Effector memory CD8-positive, alpha-beta T cell (primary cell): Measurements from ENCODE around the gene DLG2.
A peak's percentile ranks its signal among the peaks of the same experiment; 100 is the strongest.
"Not testable (repeated sequence)": the region's sequence is repeated elsewhere in the genome, so short reads cannot be mapped to it uniquely, and the experiment has no call there.

Source experiments
- ATAC-seq: fragments of 150-1000 bp; cut with Tn5 transposase; replicated peaks from 2 replicates; pipeline ENCODE4 v1.10.0; 2021; ENCODE audit warnings: mild to moderate bottlenecking, moderate library complexity
- DNase-seq, 3 experiments: peaks; one replicate each; pipeline ENCODE4 v3.0.0; 2021
- H3K27ac Mint-ChIP-seq, 2 donors: one replicate each; pipeline ENCODE4 v1.8.0; 2022; ENCODE audit warnings: mild to moderate bottlenecking in 2 of 2, mixed read lengths in 2 of 2, moderate library complexity in 2 of 2
- H3K27me3 Mint-ChIP-seq, 2 donors: one replicate each; pipeline ENCODE4 v1.8.0; 2022; ENCODE audit warnings: mixed read lengths in 2 of 2
- H3K36me3 Mint-ChIP-seq: one replicate; pipeline ENCODE4 v1.8.0; 2022; ENCODE audit warnings: mild to moderate bottlenecking, moderate library complexity, mixed read lengths; ENCODE audit not compliant: insufficient read depth
- H3K4me1 Mint-ChIP-seq, 2 donors: one replicate each; pipeline ENCODE4 v1.8.0; 2022; ENCODE audit warnings: low read depth in 2 of 2, mixed read lengths in 2 of 2
- H3K4me3 Mint-ChIP-seq, 2 donors: one replicate each; pipeline ENCODE4 v1.8.0; 2022; ENCODE audit warnings: mild to moderate bottlenecking in 2 of 2, mixed read lengths in 2 of 2, moderate library complexity in 2 of 2
- H3K9me3 Mint-ChIP-seq, 2 donors: one replicate each; pipeline ENCODE4 v1.8.0; 2022; ENCODE audit warnings: mixed read lengths in 2 of 2

Gene DLG2

GRCh38 chr11:85658180-85658579, 31.0 kb upstream of the DLG2 start:
- H3K36me3 Mint-ChIP-seq = peaks cover 77% of the 10 kb centered on the region
- peaks cover 20 to 51% of the 10 kb centered on the region in 2 donors for H3K4me1 Mint-ChIP-seq
- DNase-seq (no peak), ATAC-seq (no peak)
- H3K4me3 Mint-ChIP-seq = no peak overlapping the region
- H3K27ac Mint-ChIP-seq = no peak overlapping the region
- H3K27me3 Mint-ChIP-seq = no peaks in the 10 kb centered on the region
- H3K9me3 Mint-ChIP-seq = no peaks in the 10 kb centered on the region

- no peak for DNase-seq
- peaks cover 70% of the 10 kb centered on the region for H3K36me3 Mint-ChIP-seq
- H3K27me3 Mint-ChIP-seq = no peaks in the 10 kb centered on the region
- no peak overlapping the region for H3K4me3 Mint-ChIP-seq
- no peaks in the 10 kb centered on the region for H3K9me3 Mint-ChIP-seq
- peaks cover 20 to 48% of the 10 kb centered on the region in 2 donors for H3K4me1 Mint-ChIP-seq
- peak overlapping the region; percentile 49 to 65 for H3K27ac Mint-ChIP-seq
- ATAC-seq = no peak
Observed at GRCh38 chr11:85656777-85657176, 29.6 kb upstream of the DLG2 start.

GRCh38 chr11:85654343-85654742, 27.2 kb upstream of the DLG2 start:
- H3K9me3 Mint-ChIP-seq, DNase-seq, H3K27me3 Mint-ChIP-seq, H3K4me3 Mint-ChIP-seq, ATAC-seq: not testable (repeated sequence)
- H3K27ac Mint-ChIP-seq = peak overlapping the region; percentile 49 to 71
- peaks cover 57% of the 10 kb centered on the region for H3K36me3 Mint-ChIP-seq
- peaks cover 9 to 32% of the 10 kb centered on the region in 2 donors for H3K4me1 Mint-ChIP-seq

- Mint-ChIP-seq H3K36me3 (peaks cover 50% of the 10 kb centered on the region), H3K4me1 (peaks cover 9 to 32% of the 10 kb centered on the region in 2 donors)
- ATAC-seq = no peak
Observed at GRCh38 chr11:85652786-85653447, 25.8 kb upstream of the DLG2 start.

DNA sequence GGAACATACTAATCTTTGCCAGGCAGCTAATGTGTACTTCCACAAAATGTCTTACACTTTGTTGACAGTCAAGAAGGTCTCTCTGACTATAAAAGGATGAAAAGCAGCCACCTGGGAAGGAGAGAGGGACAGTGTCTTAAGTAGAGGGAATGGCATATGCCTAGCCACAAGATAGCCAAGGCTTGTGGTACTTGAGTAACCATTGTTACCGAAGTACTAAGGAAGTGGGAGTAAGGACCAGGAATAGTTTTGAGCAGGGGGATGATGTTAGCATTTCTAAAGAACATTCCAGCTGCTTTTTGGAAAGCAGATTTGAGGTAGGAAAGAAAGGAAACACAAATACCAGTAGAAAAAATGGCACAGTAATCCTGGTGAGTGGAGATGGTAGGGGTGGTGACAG, 24.0 kb upstream of the DLG2 start:
- Mint-ChIP-seq H3K27ac (peak overlapping the region in 1 of 2 donors; percentile 38), H3K4me1 (peaks cover 11 to 34% of the 10 kb centered on the region in 2 donors), H3K36me3 (peaks cover 35% of the 10 kb centered on the region), H3K9me3 (no peaks in the 10 kb centered on the region), H3K27me3 (no peaks in the 10 kb centered on the region), H3K4me3 (no peak overlapping the region)
- ATAC-seq (no peak), DNase-seq (no peak)

More at GRCh38 chr11:85652786-85653447, 25.8 kb upstream of the DLG2 start:
- DNase-seq = no peak
- no peaks in the 10 kb centered on the region for H3K27me3 Mint-ChIP-seq
- H3K9me3 Mint-ChIP-seq = no peaks in the 10 kb centered on the region
- peak overlapping the region; percentile 19 to 32 for H3K27ac Mint-ChIP-seq
- H3K4me3 Mint-ChIP-seq = no peak overlapping the region

DNA sequence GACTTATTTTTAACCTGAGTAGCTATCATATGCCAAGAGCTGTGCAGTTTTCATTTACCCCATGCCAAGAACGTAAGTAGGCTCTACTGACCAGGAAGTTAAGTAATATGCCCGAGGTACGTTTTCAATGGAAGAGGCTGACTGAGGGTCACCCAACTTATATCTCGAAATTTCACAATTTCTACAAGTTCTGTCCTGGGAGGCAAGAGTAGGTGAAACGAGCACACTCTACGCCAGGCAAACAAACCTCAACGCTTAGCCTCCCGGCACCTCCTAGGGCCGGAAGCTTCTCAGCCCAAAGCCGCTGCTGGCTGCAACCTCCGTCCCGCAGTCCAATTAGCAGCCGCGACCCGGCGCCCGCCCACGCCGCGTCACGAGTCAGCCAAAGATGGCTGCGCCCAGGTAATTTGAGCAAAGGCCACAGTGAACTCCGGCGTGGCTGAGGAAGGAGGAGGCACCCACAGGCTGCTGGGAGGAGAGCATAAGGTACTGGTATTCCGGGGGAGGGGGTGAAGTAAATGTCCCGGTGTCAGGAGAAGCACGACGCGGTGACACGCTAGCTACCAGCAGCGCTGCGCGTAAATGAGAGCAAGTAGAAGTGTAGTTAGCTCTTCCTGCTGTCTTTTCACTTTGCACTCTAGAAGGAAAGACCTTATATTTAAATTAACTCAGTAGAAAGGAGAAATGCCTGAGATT, 20.6 kb upstream of the DLG2 start, which contains the start of gene TMEM126A:
Gene TMEM126A (plus strand): TSS at position 364 of the 696 bp plus-strand sequence. CDS start 2,289 bp downstream, outside the sequence.
- Mint-ChIP-seq H3K9me3 (no peaks in the 10 kb centered on the region), H3K4me1 (peaks cover 8 to 24% of the 10 kb centered on the region in 2 donors), H3K27me3 (peaks cover 20 to 25% of the 10 kb centered on the region in 2 donors), H3K27ac (peak within 1 kb of the TSS; percentile 90 to 95), H3K36me3 (peaks cover 19% of the 10 kb centered on the region), H3K4me3 (peak within 1 kb of the TSS; percentile 90 to 92)
- peak; percentile 85 to 89 (median 86) for DNase-seq
- ATAC-seq = peak; percentile 99

DNA sequence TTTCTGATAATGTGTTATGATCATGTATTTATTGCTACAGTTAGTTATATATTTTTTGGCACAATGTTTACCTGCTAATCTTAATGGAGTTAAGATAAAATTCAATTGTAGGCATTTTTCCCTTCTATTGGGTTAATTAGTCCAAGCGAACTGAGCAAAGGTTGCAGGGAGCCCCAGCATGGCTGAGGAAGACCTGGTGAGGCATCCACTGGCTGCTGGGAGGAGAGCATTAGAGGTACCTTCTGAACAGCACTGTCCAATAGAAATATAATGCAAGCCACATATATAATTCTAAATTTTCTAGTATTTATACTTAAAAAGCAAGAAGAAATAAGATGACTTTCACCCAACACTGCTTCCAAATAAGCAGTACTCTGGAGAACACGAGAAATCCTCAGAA, 19.9 kb upstream of the DLG2 start:
- ATAC-seq = no peak
- Mint-ChIP-seq H3K27ac (peak overlapping the region; percentile 90 to 95), H3K9me3 (no peaks in the 10 kb centered on the region), H3K4me3 (peak overlapping the region; percentile 90 to 92), H3K27me3 (peaks cover 21 to 32% of the 10 kb centered on the region in 2 donors), H3K4me1 (peaks cover 5 to 20% of the 10 kb centered on the region in 2 donors), H3K36me3 (peaks cover 19% of the 10 kb centered on the region)
- DNase-seq = no peak

GRCh38 chr11:85643191-85643614, 16.1 kb upstream of the DLG2 start:
- Mint-ChIP-seq H3K4me1 (peaks cover 2 to 5% of the 10 kb centered on the region in 2 donors), H3K27ac (no peak overlapping the region), H3K4me3 (no peak overlapping the region), H3K9me3 (no peaks in the 10 kb centered on the region), H3K36me3 (peaks cover 6% of the 10 kb centered on the region), H3K27me3 (peaks cover 21 to 33% of the 10 kb centered on the region in 2 donors)
- ATAC-seq (no peak), DNase-seq (no peak)

GRCh38 chr11:85634747-85635146, 7.6 kb upstream of the DLG2 start:
- H3K4me3 Mint-ChIP-seq = no peak overlapping the region
- ATAC-seq (no peak), DNase-seq (no peak)
- H3K36me3 Mint-ChIP-seq = peaks cover 25% of the 10 kb centered on the region
- no peak overlapping the region for H3K27ac Mint-ChIP-seq
- no peaks in the 10 kb centered on the region for H3K9me3 Mint-ChIP-seq
- H3K4me1 Mint-ChIP-seq = peaks cover 0 to under 1% of the 10 kb centered on the region in 2 donors
- H3K27me3 Mint-ChIP-seq = no peaks in the 10 kb centered on the region

GRCh38 chr11:85628771-85629341, 1.7 kb upstream of the DLG2 start:
- Mint-ChIP-seq H3K27ac (peak overlapping the region; percentile 94 to 95), H3K27me3 (no peaks in the 10 kb centered on the region), H3K4me1 (peaks cover 19 to 26% of the 10 kb centered on the region in 2 donors), H3K4me3 (peak overlapping the region; percentile 97), H3K9me3 (no peaks in the 10 kb centered on the region), H3K36me3 (peaks cover 21% of the 10 kb centered on the region)
- ATAC-seq (peak; percentile 4), DNase-seq (no peak)

DNA sequence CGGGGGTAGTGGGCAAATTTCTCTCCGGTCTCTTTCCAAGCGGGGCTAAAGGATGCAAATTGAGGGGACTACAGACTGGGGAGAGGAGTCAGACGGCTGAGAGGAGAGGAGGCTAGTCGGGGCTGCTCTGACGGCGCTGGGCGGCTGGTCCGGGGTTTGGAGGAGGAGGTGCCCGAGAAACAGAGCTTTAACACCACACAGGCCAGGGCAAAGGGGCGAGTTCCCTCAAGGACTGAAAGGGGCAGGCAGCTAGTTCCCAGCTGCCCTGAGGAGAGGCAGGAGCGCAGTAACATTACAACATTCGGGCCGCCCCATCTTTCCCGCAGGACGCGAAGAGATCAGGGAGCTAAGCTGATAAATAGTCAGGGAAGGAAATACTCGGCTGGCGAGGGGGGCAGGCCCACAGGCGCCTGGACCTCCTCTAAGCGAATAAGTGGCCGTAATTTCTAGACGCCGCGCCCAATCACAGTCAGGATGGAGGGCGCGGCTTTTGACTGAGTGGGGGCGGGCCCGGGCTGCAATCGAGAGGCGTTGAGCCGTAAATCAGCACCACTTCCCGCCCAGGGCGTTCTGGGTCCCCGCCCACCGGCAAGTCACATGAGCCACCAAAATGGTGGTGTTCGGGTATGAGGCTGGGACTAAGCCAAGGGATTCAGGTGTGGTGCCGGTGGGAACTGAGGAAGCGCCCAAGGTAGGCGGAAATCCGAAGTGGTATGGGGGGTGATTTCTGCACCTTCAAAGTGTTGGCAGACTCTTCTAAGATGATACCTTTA, 1.0 kb upstream of the DLG2 start, which contains the start of gene TMEM126B:
Gene TMEM126B (plus strand): TSS at position 596 of the 773 bp plus-strand sequence. CDS start 15 bp downstream, at position 611.
- H3K27me3 Mint-ChIP-seq = no peaks in the 10 kb centered on the region
- H3K9me3 Mint-ChIP-seq = no peaks in the 10 kb centered on the region

DNA sequence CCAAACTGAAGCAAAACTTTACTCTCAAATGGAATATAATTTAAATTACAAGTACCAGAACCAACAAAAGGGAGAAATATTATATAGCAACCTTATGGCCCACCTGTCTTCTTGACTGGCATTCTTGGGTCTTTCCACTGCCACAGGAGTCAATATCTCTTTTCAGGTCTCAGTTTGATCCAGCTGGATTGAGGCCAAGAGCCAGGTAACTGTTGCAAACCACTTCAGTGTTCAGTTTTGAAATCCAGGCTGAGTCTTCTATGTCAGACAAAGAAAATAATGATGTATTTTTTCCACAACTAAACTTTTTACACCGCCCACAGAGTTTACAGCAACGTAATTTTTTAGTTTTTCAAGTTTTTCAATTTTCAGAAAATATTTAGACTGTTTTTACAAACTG, 648 bp downstream of the DLG2 start:
- no peak overlapping the region for H3K27ac Mint-ChIP-seq
- H3K4me1 Mint-ChIP-seq = peaks cover 19 to 27% of the 10 kb centered on the region in 2 donors
- no peak for DNase-seq
- ATAC-seq = no peak
- H3K4me3 Mint-ChIP-seq = peak overlapping the region in 1 of 2 donors; percentile 97
- H3K27me3 Mint-ChIP-seq = no peaks in the 10 kb centered on the region
- peaks cover 13% of the 10 kb centered on the region for H3K36me3 Mint-ChIP-seq
- H3K9me3 Mint-ChIP-seq = no peaks in the 10 kb centered on the region

More for the DNA sequence above, 1.0 kb upstream of the DLG2 start, which contains the start of gene TMEM126B:
- peak; percentile 95 for ATAC-seq
- Mint-ChIP-seq H3K4me3 (peak within 1 kb of the TSS; percentile 97), H3K4me1 (peaks cover 19 to 27% of the 10 kb centered on the region in 2 donors), H3K36me3 (peaks cover 21% of the 10 kb centered on the region), H3K27ac (peak within 1 kb of the TSS; percentile 94 to 95)
- DNase-seq = peak; percentile 94 to 96 (median 95)

DNA sequence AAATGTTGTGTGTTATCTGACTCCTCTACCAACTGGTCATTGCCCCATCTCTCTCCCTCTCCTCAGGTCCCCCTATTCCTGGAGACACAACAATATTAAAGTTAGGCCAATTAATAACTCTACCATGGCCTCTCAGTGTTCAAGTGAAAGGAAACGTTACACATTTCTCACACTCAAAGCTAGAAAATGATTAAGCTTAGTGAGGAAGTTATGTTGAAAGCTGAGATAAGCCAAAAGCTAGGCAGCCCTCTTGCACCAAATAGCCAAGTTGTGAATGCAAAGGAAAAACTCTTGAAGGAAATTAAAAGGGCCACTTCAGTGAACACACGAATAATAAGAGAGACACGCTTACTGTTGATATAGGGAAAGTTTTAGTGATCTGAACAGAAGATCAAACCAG, 6.9 kb downstream of the DLG2 start:
- Mint-ChIP-seq H3K36me3 (no peaks in the 10 kb centered on the region), H3K27ac (no peak overlapping the region), H3K4me1 (peaks cover 0 to 4% of the 10 kb centered on the region in 2 donors), H3K27me3 (peaks cover 0 to 8% of the 10 kb centered on the region in 2 donors), H3K4me3 (no peak overlapping the region), H3K9me3 (no peaks in the 10 kb centered on the region)
- DNase-seq = no peak
- no peak for ATAC-seq
